HG03280 (cell line): ENCODE results near the gene DEFB112.

ENCODE experiments used
- ATAC-seq: cut with Tn5 transposase; IDR thresholded peaks from one replicate; pipeline ENCODE4 v1.9.1; 2021; ENCODE audit warnings: mild to moderate bottlenecking, moderate library complexity; ENCODE audit not compliant: unreplicated experiment

DEFB112 gene

DNA sequence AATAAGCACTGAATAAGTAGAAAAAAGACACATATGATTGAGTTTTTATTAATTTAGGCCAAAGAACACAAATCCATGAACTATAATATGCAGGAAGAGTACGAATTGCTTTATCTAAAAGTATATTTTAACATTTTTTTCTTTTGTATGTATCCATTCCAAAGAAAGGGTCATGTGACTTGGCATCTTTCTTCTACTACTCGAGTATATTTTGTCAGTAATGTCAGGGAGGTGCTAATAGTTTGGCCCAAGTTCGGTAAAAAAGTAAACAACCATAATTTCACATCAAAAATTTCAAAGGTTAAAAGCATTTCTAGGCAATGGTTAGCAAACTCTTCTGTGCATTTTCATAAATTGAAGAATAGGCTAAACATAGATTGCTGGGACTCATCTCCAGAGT lies 46.6 kb downstream of the DEFB112 start:
- no peak for ATAC-seq

- no peak for ATAC-seq
Measured at GRCh38 chr6:49995278-49995677, 54.5 kb downstream of the DEFB112 start.
